H1 (cell line): ENCODE measurements around the gene GSDME. TPM values are rescaled to one million over a fixed set of nuclear protein-coding genes. Genes with fewer than 3 reads are reported as not detected.

Experiments
- CHD2 ChIP-seq: IDR thresholded peaks from 2 replicates; pipeline ENCODE4 v1.6.1; 2012; ENCODE audit warnings: low read length, improper control_type of control experiment
- EZH2 ChIP-seq: fragments of 200-600 bp; sonication (generic); IDR thresholded peaks from 2 replicates; pipeline ENCODE4 v1.7.1; 2012; ENCODE audit warnings: low read depth, mild to moderate bottlenecking, moderate library complexity, low read length, inconsistent platforms; ENCODE audit not compliant: severe bottlenecking
- JUN ChIP-seq: IDR thresholded peaks from 2 replicates; pipeline ENCODE4 v1.6.1; 2011; ENCODE audit warnings: low read depth, mild to moderate bottlenecking, improper control_type of control experiment, low read length
- MAFK ChIP-seq: IDR thresholded peaks from 2 replicates; pipeline ENCODE4 v1.6.1; 2012; ENCODE audit warnings: low read depth, mild to moderate bottlenecking, improper control_type of control experiment, low read length
- MAX ChIP-seq: IDR thresholded peaks from 2 replicates; pipeline ENCODE4 v1.6.1; 2012; ENCODE audit warnings: inconsistent platforms
- polyA plus RNA-seq, 7 experiments: library from polyadenylated mRNA; depleted of rRNA in 3 of 7; stranded (reverse) in 5 of 7; unstranded in 2 of 7; fragments of >200 nt in 5 of 7; fragments of 200-250 nt in 2 of 7; gene quantifications; 1 replicate in 5 of 7; 2 replicates in 1 of 7; 4 replicates in 1 of 7; pipeline versions ENCODE4 v1.2.1 to v1.2.3, GENCODE V29; 2011 to 2013; ENCODE audit warnings: missing spikeins in 2 of 7, mixed read lengths in 2 of 7
- total RNA-seq: library from RNA; stranded (reverse); fragmentation: NEBNext Ultra II Directional; extraction: Animal tissue kit (Norgen Biotek cat#: 25700); gene quantifications from 2 replicates; pipeline ENCODE4 v1.2.1, GENCODE V29; 2021

The GSDME gene
- total and polyA plus RNA-seq, 2 of the 8 experiments (the other 6 are each of a cell fraction or from before 2014, with no cell fraction given): 5.4 to 7.6 TPM

- TF ChIP-seq MAFK: no peak
- no peak for TF ChIP-seq CHD2
- no peak for TF ChIP-seq EZH2
- no peak for TF ChIP-seq MAX
- no peak for TF ChIP-seq JUN
These were observed 56.6 kb downstream of the GSDME start (continued) for GRCh38 chr7:24700521-24701260.
